Duodenal mucosa (tissue), 2 donors: ENCODE results near the gene NLGN2.
"Not testable (repeated sequence)": the region's sequence is repeated elsewhere in the genome, so short reads cannot be mapped to it uniquely, and the experiment has no call there.

Experiments
- H3K27ac ChIP-seq: one replicate; pipeline ENCODE4 v1.7.0; 2013; ENCODE audit warnings: low read depth, low read length
- H3K27me3 ChIP-seq, 2 donors: one replicate each; pipeline ENCODE4 v1.7.0; 2013; ENCODE audit warnings: low read length in 2 of 2, control low read depth in 1 of 2; ENCODE audit not compliant: insufficient read depth in 2 of 2, control insufficient read depth in 1 of 2
- H3K36me3 ChIP-seq, 2 donors: one replicate each; pipeline ENCODE4 v1.7.0; 2013; ENCODE audit warnings: low read length in 2 of 2, control low read depth in 1 of 2; ENCODE audit not compliant: insufficient read depth in 2 of 2, control insufficient read depth in 1 of 2
- H3K4me1 ChIP-seq, 2 donors: one replicate each; pipeline ENCODE4 v1.7.0; 2013; ENCODE audit warnings: low read length in 2 of 2, control low read depth in 1 of 2; ENCODE audit not compliant: insufficient read depth in 2 of 2, control insufficient read depth in 1 of 2
- H3K4me3 ChIP-seq, 2 donors: one replicate each; pipeline ENCODE4 v1.7.0; 2013; ENCODE audit warnings: low read length in 2 of 2, low read depth in 1 of 2
- H3K9ac ChIP-seq, 2 donors: one replicate each; pipeline ENCODE4 v1.7.0; 2013; ENCODE audit warnings: low read length in 2 of 2, low read depth in 1 of 2
- H3K9me3 ChIP-seq, 2 donors: one replicate each; pipeline ENCODE4 v1.7.0; 2013; ENCODE audit warnings: low read length in 2 of 2, control low read depth in 1 of 2; ENCODE audit not compliant: control insufficient read depth in 1 of 2

The NLGN2 gene

GRCh38 chr17:7407485-7408251 is at the start of gene NLGN2:
TSS of gene NLGN2 (plus strand) at chr17:7407845. CDS start at chr17:7408256, 411 bp downstream.
- no peak within 1 kb of the TSS for H3K4me3 ChIP-seq
- H3K4me1 ChIP-seq = peaks cover 7 to 10% of the 10 kb centered on the region in 2 donors
- H3K27me3 ChIP-seq = peaks cover 4 to 12% of the 10 kb centered on the region in 2 donors
- no peak within 1 kb of the TSS for H3K27ac ChIP-seq
- H3K9me3 ChIP-seq = no peaks in the 10 kb centered on the region
- no peak within 1 kb of the TSS for H3K9ac ChIP-seq
- no peaks in the 10 kb centered on the region for H3K36me3 ChIP-seq

GRCh38 chr17:7361906-7362305 is 45.7 kb upstream of the NLGN2 start:
- no peaks in the 10 kb centered on the region for H3K36me3 ChIP-seq
- H3K9me3 ChIP-seq = no peaks in the 10 kb centered on the region
- H3K27ac ChIP-seq = no peak overlapping the region
- no peaks in the 10 kb centered on the region for H3K4me1 ChIP-seq
- no peak overlapping the region for H3K4me3 ChIP-seq
- H3K9ac ChIP-seq = no peak overlapping the region
- no peaks in the 10 kb centered on the region for H3K27me3 ChIP-seq

- no peaks in the 10 kb centered on the region for H3K27me3 ChIP-seq
- H3K4me1 ChIP-seq = no peaks in the 10 kb centered on the region
- no peaks in the 10 kb centered on the region for H3K36me3 ChIP-seq
- no peak overlapping the region for H3K4me3 ChIP-seq
- H3K9ac ChIP-seq = no peak overlapping the region
- H3K9me3 ChIP-seq = no peaks in the 10 kb centered on the region
- no peak overlapping the region for H3K27ac ChIP-seq
Measured at GRCh38 chr17:7363311-7363710, 44.3 kb upstream of the NLGN2 start.

- H3K9ac ChIP-seq, H3K4me1 ChIP-seq, H3K36me3 ChIP-seq, H3K4me3 ChIP-seq, H3K27me3 ChIP-seq, H3K9me3 ChIP-seq, H3K27ac ChIP-seq: not testable (repeated sequence)
Measured at GRCh38 chr17:7365963-7366362, 41.7 kb upstream of the NLGN2 start.

- H3K36me3 ChIP-seq = no peaks in the 10 kb centered on the region
- H3K9ac ChIP-seq = no peak overlapping the region
- no peak overlapping the region for H3K4me3 ChIP-seq
- H3K27me3 ChIP-seq = no peaks in the 10 kb centered on the region
- H3K27ac ChIP-seq = no peak overlapping the region
- H3K9me3 ChIP-seq = no peaks in the 10 kb centered on the region
- H3K4me1 ChIP-seq = no peaks in the 10 kb centered on the region
Measured at GRCh38 chr17:7367083-7367482, 40.6 kb upstream of the NLGN2 start.

GRCh38 chr17:7367918-7368598 is 39.6 kb upstream of the NLGN2 start:
- H3K27ac ChIP-seq = no peak overlapping the region
- H3K9ac ChIP-seq = no peak overlapping the region
- no peak overlapping the region for H3K4me3 ChIP-seq
- H3K9me3 ChIP-seq = no peaks in the 10 kb centered on the region
- no peaks in the 10 kb centered on the region for H3K4me1 ChIP-seq
- H3K36me3 ChIP-seq = no peaks in the 10 kb centered on the region
- no peaks in the 10 kb centered on the region for H3K27me3 ChIP-seq

- H3K4me1 ChIP-seq, H3K9me3 ChIP-seq, H3K4me3 ChIP-seq, H3K27me3 ChIP-seq, H3K36me3 ChIP-seq, H3K9ac ChIP-seq, H3K27ac ChIP-seq: not testable (repeated sequence)
Measured at GRCh38 chr17:7368599-7368994, 39.0 kb upstream of the NLGN2 start.

- Histone ChIP-seq H3K9me3 (no peaks in the 10 kb centered on the region), H3K36me3 (no peaks in the 10 kb centered on the region), H3K27me3 (no peaks in the 10 kb centered on the region), H3K4me1 (no peaks in the 10 kb centered on the region), H3K9ac (no peak overlapping the region), H3K27ac (no peak overlapping the region), H3K4me3 (no peak overlapping the region)
Measured at GRCh38 chr17:7369825-7370224, 37.8 kb upstream of the NLGN2 start.

GRCh38 chr17:7370853-7371252 is 36.8 kb upstream of the NLGN2 start:
- Histone ChIP-seq H3K9ac (no peak overlapping the region), H3K9me3 (no peaks in the 10 kb centered on the region), H3K4me3 (no peak overlapping the region), H3K27ac (no peak overlapping the region), H3K36me3 (no peaks in the 10 kb centered on the region), H3K27me3 (no peaks in the 10 kb centered on the region), H3K4me1 (no peaks in the 10 kb centered on the region)

- H3K27ac ChIP-seq = no peak overlapping the region
- H3K9me3 ChIP-seq = no peaks in the 10 kb centered on the region
- no peaks in the 10 kb centered on the region for H3K4me1 ChIP-seq
- no peaks in the 10 kb centered on the region for H3K36me3 ChIP-seq
- H3K9ac ChIP-seq = no peak overlapping the region
- H3K4me3 ChIP-seq = no peak overlapping the region
- no peaks in the 10 kb centered on the region for H3K27me3 ChIP-seq
Measured at GRCh38 chr17:7374353-7374752, 33.3 kb upstream of the NLGN2 start.
